CD8-positive, alpha-beta memory T cell (primary cell): ENCODE results near the gene ADAMTS2. TPM values are rescaled to one million over a fixed set of nuclear protein-coding genes. Genes with fewer than 3 reads are reported as not detected.
A peak's percentile ranks its signal among the peaks of the same experiment; 100 is the strongest.
"Not testable (repeated sequence)": the region's sequence is repeated elsewhere in the genome, so short reads cannot be mapped to it uniquely, and the experiment has no call there.

Experiments
- CTCF ChIA-PET: fragments of 350-600 bp; sonication (Branson Sonifier 250); formaldehyde crosslinking; loops from one replicate; lab custom pipeline; 2021; ENCODE audit warnings: antibody characterized with exemption; lab: Charles Lee
- POLR2A ChIA-PET: fragments of 350-600 bp; sonication (Branson Sonifier 250); formaldehyde crosslinking; loops from one replicate; lab custom pipeline; 2021; ENCODE audit warnings: antibody characterized with exemption; lab: Charles Lee
- DNase-seq, 5 donors: peaks; one replicate each; pipeline versions ENCODE4 v3.0.0 to v3.0.0-alpha.2; 2020 to 2022; ENCODE audit warnings: mixed read lengths in 1 of 5
- H3K27ac ChIP-seq: one replicate; pipeline ENCODE4 v1.7.0; 2013; ENCODE audit warnings: low read depth, mild to moderate bottlenecking, low read length, moderate library complexity
- H3K27me3 ChIP-seq: 2 replicates; pipeline ENCODE4 v1.7.0; 2013; ENCODE audit warnings: low read length, mild to moderate bottlenecking; ENCODE audit not compliant: insufficient read depth, poor library complexity, severe bottlenecking
- H3K36me3 ChIP-seq: 2 replicates; pipeline ENCODE4 v1.7.0; 2013; ENCODE audit warnings: mild to moderate bottlenecking, low read length, moderate library complexity; ENCODE audit not compliant: insufficient read depth
- H3K4me1 ChIP-seq: 2 replicates; pipeline ENCODE4 v1.7.0; 2013; ENCODE audit warnings: mild to moderate bottlenecking, low read length, moderate library complexity; ENCODE audit not compliant: insufficient read depth
- H3K4me3 ChIP-seq: 2 replicates; pipeline ENCODE4 v1.7.0; 2013; ENCODE audit warnings: mild to moderate bottlenecking, low read length
- H3K9me3 ChIP-seq: 2 replicates; pipeline ENCODE4 v1.7.0; 2013; ENCODE audit warnings: mild to moderate bottlenecking, low read length
- H3K27ac Mint-ChIP-seq, 8 donors: one replicate each; pipeline ENCODE4 v1.8.0; 2020 to 2021; ENCODE audit warnings: mixed read lengths in 8 of 8, mild to moderate bottlenecking in 6 of 8, inconsistent platforms in 3 of 8, moderate library complexity in 3 of 8
- H3K27me3 Mint-ChIP-seq, 2 donors: one replicate each; pipeline ENCODE4 v1.8.0; 2020 to 2021; ENCODE audit warnings: mixed read lengths in 2 of 2, mild to moderate bottlenecking in 1 of 2, moderate library complexity in 1 of 2
- H3K36me3 Mint-ChIP-seq, 3 donors: one replicate each; pipeline ENCODE4 v1.8.0; 2020 to 2021; ENCODE audit warnings: mixed read lengths in 3 of 3, inconsistent platforms in 1 of 3, mild to moderate bottlenecking in 1 of 3
- H3K4me1 Mint-ChIP-seq, 3 donors: one replicate each; pipeline ENCODE4 v1.8.0; 2020 to 2021; ENCODE audit warnings: mixed read lengths in 3 of 3, inconsistent platforms in 1 of 3, mild to moderate bottlenecking in 1 of 3
- H3K4me3 Mint-ChIP-seq, 7 donors: one replicate each; pipeline ENCODE4 v1.8.0; 2020 to 2021; ENCODE audit warnings: mixed read lengths in 7 of 7, mild to moderate bottlenecking in 6 of 7, moderate library complexity in 4 of 7, inconsistent platforms in 2 of 7
- H3K9me3 Mint-ChIP-seq, 5 donors: one replicate each; pipeline ENCODE4 v1.8.0; 2020 to 2022; ENCODE audit warnings: mixed read lengths in 5 of 5, mild to moderate bottlenecking in 3 of 5, moderate library complexity in 2 of 5, inconsistent platforms in 1 of 5
- polyA plus RNA-seq: library from polyadenylated mRNA; unstranded; fragments of 300-500 nt; fragmentation: Illumina TruSeq; gene quantifications from one replicate; pipeline ENCODE4 v1.2.3, GENCODE V29; 2021
- total RNA-seq, 2 experiments: library from RNA; stranded (reverse); gene quantifications; one replicate each; pipeline ENCODE4 v1.2.3, GENCODE V29; 2021

ADAMTS2 gene
- total and polyA plus RNA-seq, 3 experiments from 2014 or later = not detected

- H3K9me3 ChIP-seq = no peaks in the 10 kb centered on the region
- no peaks in the 10 kb centered on the region for H3K4me1 ChIP-seq
- ChIA-PET POLR2A (no interaction called here), CTCF (no interaction called here)
- Mint-ChIP-seq H3K36me3 (no peaks in the 10 kb centered on the region), H3K27ac (no peak overlapping the region), H3K4me3 (no peak overlapping the region), H3K9me3 (no peaks in the 10 kb centered on the region), H3K27me3 (peaks cover 6 to 40% of the 10 kb centered on the region in 2 donors), H3K4me1 (no peaks in the 10 kb centered on the region)
- no peak overlapping the region for H3K4me3 ChIP-seq
- peak in 1 of 5 donors; percentile 18 for DNase-seq
- no peaks in the 10 kb centered on the region for H3K36me3 ChIP-seq
- H3K27ac ChIP-seq = no peak overlapping the region
- no peaks in the 10 kb centered on the region for H3K27me3 ChIP-seq
Measured at GRCh38 chr5:179327021-179327735, 18.1 kb downstream of the ADAMTS2 start.

GRCh38 chr5:179326122-179326927 lies 18.9 kb downstream of the ADAMTS2 start:
- ChIA-PET CTCF (no interaction called here), POLR2A (no interaction called here)
- no peak overlapping the region for H3K4me3 ChIP-seq
- Mint-ChIP-seq H3K27ac (no peak overlapping the region), H3K36me3 (no peaks in the 10 kb centered on the region), H3K4me3 (no peak overlapping the region), H3K27me3 (peaks cover 8 to 45% of the 10 kb centered on the region in 2 donors), H3K4me1 (no peaks in the 10 kb centered on the region), H3K9me3 (no peaks in the 10 kb centered on the region)
- no peaks in the 10 kb centered on the region for H3K4me1 ChIP-seq
- peak in 1 of 5 donors; percentile 24 for DNase-seq
- H3K9me3 ChIP-seq = no peaks in the 10 kb centered on the region
- no peaks in the 10 kb centered on the region for H3K27me3 ChIP-seq
- H3K27ac ChIP-seq = no peak overlapping the region
- H3K36me3 ChIP-seq = no peaks in the 10 kb centered on the region

- DNase-seq = peak in 1 of 5 donors; percentile 36
- Mint-ChIP-seq H3K27ac (no peak overlapping the region), H3K4me1 (no peaks in the 10 kb centered on the region)
Measured at GRCh38 chr5:179325296-179326031, 19.8 kb downstream of the ADAMTS2 start.

GRCh38 chr5:179324760-179325295 lies 20.4 kb downstream of the ADAMTS2 start:
- Mint-ChIP-seq H3K36me3 (no peaks in the 10 kb centered on the region), H3K9me3 (no peaks in the 10 kb centered on the region), H3K4me3 (no peak overlapping the region), H3K27me3 (peaks cover 8 to 39% of the 10 kb centered on the region in 2 donors), H3K4me1 (no peaks in the 10 kb centered on the region), H3K27ac (peak overlapping the region in 1 of 8 donors; percentile 42)
- Histone ChIP-seq H3K27ac (no peak overlapping the region), H3K36me3 (no peaks in the 10 kb centered on the region), H3K4me3 (no peak overlapping the region), H3K9me3 (no peaks in the 10 kb centered on the region), H3K4me1 (no peaks in the 10 kb centered on the region), H3K27me3 (no peaks in the 10 kb centered on the region)
- DNase-seq = peak in 1 of 5 donors; percentile 23
- ChIA-PET CTCF (no interaction called here), POLR2A (no interaction called here)

More at GRCh38 chr5:179325296-179326031, 19.8 kb downstream of the ADAMTS2 start:
- no peak overlapping the region for H3K4me3 ChIP-seq
- H3K4me1 ChIP-seq = no peaks in the 10 kb centered on the region
- no peak overlapping the region for H3K4me3 Mint-ChIP-seq
- no peaks in the 10 kb centered on the region for H3K9me3 Mint-ChIP-seq
- ChIA-PET CTCF (no interaction called here), POLR2A (no interaction called here)
- no peaks in the 10 kb centered on the region for H3K36me3 Mint-ChIP-seq
- no peaks in the 10 kb centered on the region for H3K9me3 ChIP-seq
- peaks cover 8 to 43% of the 10 kb centered on the region in 2 donors for H3K27me3 Mint-ChIP-seq
- H3K36me3 ChIP-seq = no peaks in the 10 kb centered on the region
- no peaks in the 10 kb centered on the region for H3K27me3 ChIP-seq
- no peak overlapping the region for H3K27ac ChIP-seq

- H3K27ac Mint-ChIP-seq, H3K27ac ChIP-seq, POLR2A ChIA-PET, H3K36me3 Mint-ChIP-seq, H3K9me3 ChIP-seq, H3K4me3 Mint-ChIP-seq, H3K4me3 ChIP-seq, H3K9me3 Mint-ChIP-seq, H3K4me1 Mint-ChIP-seq, H3K4me1 ChIP-seq, DNase-seq, H3K27me3 ChIP-seq, CTCF ChIA-PET, H3K36me3 ChIP-seq: not testable (repeated sequence)
- peaks cover 6 to 36% of the 10 kb centered on the region in 2 donors for H3K27me3 Mint-ChIP-seq
Measured at GRCh38 chr5:179324316-179324715, 20.9 kb downstream of the ADAMTS2 start.

DNA sequence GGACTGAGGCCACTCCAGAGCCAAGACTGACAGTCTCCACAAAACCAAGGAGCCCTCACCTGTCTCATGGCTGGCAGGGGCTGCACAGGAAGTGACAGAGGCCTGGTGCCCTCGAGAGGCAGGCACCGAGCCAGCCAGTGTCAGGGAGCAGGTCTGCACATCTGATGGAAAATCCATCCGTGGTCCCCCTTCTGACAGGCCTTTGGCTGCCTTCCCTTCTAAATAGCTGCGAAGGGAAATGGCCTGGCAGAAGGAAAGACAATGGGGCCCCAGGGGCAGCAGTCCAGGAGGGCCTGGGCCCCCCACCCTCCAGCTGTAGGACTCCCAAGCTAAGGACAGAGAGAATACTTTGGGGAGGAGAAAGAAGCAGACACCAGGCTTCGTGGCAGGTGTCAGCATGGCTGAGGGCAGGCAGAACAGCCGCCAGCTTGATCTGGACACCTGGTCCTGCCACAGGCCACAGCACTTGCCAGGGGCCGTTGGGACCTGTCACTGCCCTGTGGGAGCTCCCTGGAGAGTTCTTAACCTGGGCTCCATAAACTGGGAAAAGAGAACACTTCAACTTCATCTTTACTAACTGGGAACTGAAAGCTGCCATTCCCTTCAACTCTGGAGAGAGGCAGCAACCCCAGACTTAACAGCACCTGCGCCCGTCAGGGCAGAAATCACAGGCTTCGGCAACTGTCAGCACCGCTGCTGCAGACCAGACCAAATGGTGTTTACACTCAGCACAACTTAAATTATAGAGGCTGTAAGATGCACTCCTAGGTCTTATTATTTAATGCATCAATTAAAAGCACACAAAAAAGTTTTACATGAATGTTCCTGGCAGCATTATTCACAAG lies 22.0 kb downstream of the ADAMTS2 start:
- H3K27me3 Mint-ChIP-seq = peaks cover 9 to 28% of the 10 kb centered on the region in 2 donors

More for the DNA sequence above, 22.0 kb downstream of the ADAMTS2 start:
- H3K4me1 Mint-ChIP-seq = no peaks in the 10 kb centered on the region
- H3K27ac Mint-ChIP-seq = no peak overlapping the region
- H3K36me3 ChIP-seq = no peaks in the 10 kb centered on the region
- H3K27ac ChIP-seq = no peak overlapping the region
- no peaks in the 10 kb centered on the region for H3K9me3 Mint-ChIP-seq
- DNase-seq = peak in 1 of 5 donors; percentile 24
- no peaks in the 10 kb centered on the region for H3K27me3 ChIP-seq
- POLR2A ChIA-PET = no interaction called here
- H3K36me3 Mint-ChIP-seq = no peaks in the 10 kb centered on the region
- CTCF ChIA-PET = no interaction called here
- H3K4me3 Mint-ChIP-seq = no peak overlapping the region
- no peaks in the 10 kb centered on the region for H3K4me1 ChIP-seq
- H3K9me3 ChIP-seq = no peaks in the 10 kb centered on the region
- no peak overlapping the region for H3K4me3 ChIP-seq
